Uterus (tissue), 4 donors: ENCODE measurements around the gene SLC16A4. TPM values are rescaled to one million over a fixed set of nuclear protein-coding genes. Genes with fewer than 3 reads are reported as not detected.

Experiments used
- DNase-seq, 2 donors: peaks; one replicate each; pipeline ENCODE4 v3.0.0-alpha.2; 2019 to 2020
- H3K27ac ChIP-seq, 2 donors: fragments of 200-600 bp; sonication (generic); 1 replicate in 1 of 2; 2 replicates in 1 of 2; pipeline ENCODE4 v1.5.1; 2016 to 2018
- H3K27me3 ChIP-seq, 2 donors: fragments of 200-600 bp; sonication (generic); one replicate each; pipeline ENCODE4 v1.5.1; 2018 to 2019; ENCODE audit warnings: control low read depth in 1 of 2
- H3K36me3 ChIP-seq, 2 donors: fragments of 200-600 bp; sonication (generic); one replicate each; pipeline ENCODE4 v1.5.1; 2019; ENCODE audit warnings: control low read depth in 1 of 2
- H3K4me1 ChIP-seq, 2 donors: fragments of 200-600 bp; sonication (generic); one replicate each; pipeline ENCODE4 v1.5.1; 2018 to 2019; ENCODE audit warnings: control low read depth in 1 of 2
- H3K4me3 ChIP-seq, 2 donors: fragments of 200-600 bp; sonication (generic); 1 replicate in 1 of 2; 2 replicates in 1 of 2; pipeline ENCODE4 v1.5.1; 2018 to 2019; ENCODE audit warnings: mild to moderate bottlenecking in 1 of 2
- H3K9me3 ChIP-seq, 2 donors: fragments of 200-600 bp; sonication (generic); one replicate each; pipeline ENCODE4 v1.5.1; 2019; ENCODE audit warnings: control low read depth in 1 of 2
- CTCF ChIP-seq, 4 experiments: fragments of 200-600 bp in 2 of 4; fragments of 450-650 bp in 2 of 4; sonication (generic) in 2 of 4; IDR thresholded peaks; one replicate each; pipeline ENCODE4 v1.5.1; 2016 to 2019; ENCODE audit warnings: antibody characterized with exemption in 4 of 4, mild to moderate bottlenecking in 2 of 4, moderate library complexity in 1 of 4
- POLR2A ChIP-seq, 2 donors: fragments of 450-650 bp; IDR thresholded peaks; one replicate each; pipeline ENCODE4 v1.6.1; 2016; ENCODE audit warnings: antibody characterized with exemption in 2 of 2, mild to moderate bottlenecking in 1 of 2, moderate library complexity in 1 of 2
- intact Hi-C: fragments of 100-400 bp; cut with DNase I; formaldehyde crosslinking; loops from one replicate; pipeline ENCODE4 v1.15.1; 2023; ENCODE audit warnings: low total_unique reads
- total RNA-seq, 4 donors: library from RNA; depleted of rRNA in 3 of 4; stranded (reverse); fragments of >200 nt in 3 of 4; gene quantifications; one replicate each; pipeline versions ENCODE4 v1.1.0 to v1.2.4, GENCODE V29; 2014 to 2023
- donor health status: DM: yes; HTN: yes; CAD: no.

SLC16A4 gene
- total RNA-seq, 4 donors from 2014 or later = 2.3 to 11.3 (median 4.6) TPM

GRCh38 chr1:110328274-110328673, 62.6 kb downstream of the SLC16A4 start:
- intact Hi-C loops = no loop called here
- DNase-seq = no peak
- TF ChIP-seq CTCF (IDR thresholded peaks at IDR 0.05) (no peak), POLR2A (IDR thresholded peaks at IDR 0.05) (no peak)

DNA sequence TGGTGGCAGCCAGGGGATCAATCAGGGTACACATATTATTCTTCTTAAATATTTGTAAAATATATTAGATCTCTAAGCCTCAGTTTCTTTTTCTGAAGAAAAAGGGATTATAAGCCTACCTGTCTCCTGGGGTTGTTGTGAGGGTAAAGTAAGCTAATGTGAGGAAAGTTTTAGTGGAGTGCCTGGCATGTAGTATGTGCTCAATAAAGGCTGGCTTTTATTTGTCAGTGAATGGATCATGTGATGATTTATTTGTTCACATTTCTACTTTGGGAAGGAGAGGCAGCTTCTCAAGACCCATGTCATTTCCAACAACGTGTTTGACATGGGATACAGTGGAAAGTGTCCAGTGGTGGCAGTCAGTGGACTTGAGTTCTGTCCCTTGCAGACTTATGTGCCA, 64.0 kb downstream of the SLC16A4 start:
- H3K27me3 ChIP-seq = no peaks in the 10 kb centered on the region
- H3K36me3 ChIP-seq = no peaks in the 10 kb centered on the region
- intact Hi-C loops = no loop called here
- TF ChIP-seq CTCF (IDR thresholded peaks at IDR 0.05) = no peak
- H3K27ac ChIP-seq = no peak overlapping the region
- no peak overlapping the region for H3K4me3 ChIP-seq
- DNase-seq = no peak
- no peaks in the 10 kb centered on the region for H3K9me3 ChIP-seq
- H3K4me1 ChIP-seq = no peaks in the 10 kb centered on the region

More at GRCh38 chr1:110328274-110328673, 62.6 kb downstream of the SLC16A4 start:
- H3K27me3 ChIP-seq = no peaks in the 10 kb centered on the region
- H3K4me1 ChIP-seq = no peaks in the 10 kb centered on the region
- H3K36me3 ChIP-seq = no peaks in the 10 kb centered on the region
- no peak overlapping the region for H3K27ac ChIP-seq
- no peaks in the 10 kb centered on the region for H3K9me3 ChIP-seq
- H3K4me3 ChIP-seq = no peak overlapping the region

- H3K4me1 ChIP-seq = no peaks in the 10 kb centered on the region
- H3K9me3 ChIP-seq = no peaks in the 10 kb centered on the region
- no peaks in the 10 kb centered on the region for H3K36me3 ChIP-seq
- DNase-seq = no peak
- intact Hi-C loops = no loop called here
- no peak overlapping the region for H3K27ac ChIP-seq
- H3K4me3 ChIP-seq = no peak overlapping the region
- TF ChIP-seq POLR2A (IDR thresholded peaks at IDR 0.05) = no peak
- no peaks in the 10 kb centered on the region for H3K27me3 ChIP-seq
Observed at GRCh38 chr1:110324667-110325066, 66.2 kb downstream of the SLC16A4 start.

- intact Hi-C loops = no loop called here
- no peaks in the 10 kb centered on the region for H3K4me1 ChIP-seq
- TF ChIP-seq CTCF (IDR thresholded peaks at IDR 0.05) (no peak), POLR2A (IDR thresholded peaks at IDR 0.05) (no peak)
- DNase-seq = no peak
- H3K27me3 ChIP-seq = no peaks in the 10 kb centered on the region
- no peak overlapping the region for H3K4me3 ChIP-seq
- no peak overlapping the region for H3K27ac ChIP-seq
- no peaks in the 10 kb centered on the region for H3K36me3 ChIP-seq
- no peaks in the 10 kb centered on the region for H3K9me3 ChIP-seq
Observed at GRCh38 chr1:110321846-110322245, 69.0 kb downstream of the SLC16A4 start.

- Histone ChIP-seq H3K27me3 (no peaks in the 10 kb centered on the region), H3K4me3 (no peak overlapping the region), H3K36me3 (no peaks in the 10 kb centered on the region), H3K27ac (no peak overlapping the region), H3K9me3 (no peaks in the 10 kb centered on the region), H3K4me1 (no peaks in the 10 kb centered on the region)
- TF ChIP-seq CTCF (IDR thresholded peaks at IDR 0.05) = no peak
- no peak for TF ChIP-seq POLR2A (IDR thresholded peaks at IDR 0.05)
- intact Hi-C loops = no loop called here
- DNase-seq = no peak
Observed at GRCh38 chr1:110321045-110321444, 69.8 kb downstream of the SLC16A4 start.

GRCh38 chr1:110320168-110320518, 70.7 kb downstream of the SLC16A4 start:
- no peak overlapping the region for H3K4me3 ChIP-seq
- H3K4me1 ChIP-seq = no peaks in the 10 kb centered on the region
- H3K9me3 ChIP-seq = no peaks in the 10 kb centered on the region
- TF ChIP-seq POLR2A (IDR thresholded peaks at IDR 0.05) = no peak
- no peak for TF ChIP-seq CTCF (IDR thresholded peaks at IDR 0.05)
- no peaks in the 10 kb centered on the region for H3K36me3 ChIP-seq
- H3K27me3 ChIP-seq = no peaks in the 10 kb centered on the region
- no peak overlapping the region for H3K27ac ChIP-seq
- intact Hi-C loops = no loop called here
- no peak for DNase-seq
